ENCODE data around the gene SYDE1.

SYDE1 gene

DNA sequence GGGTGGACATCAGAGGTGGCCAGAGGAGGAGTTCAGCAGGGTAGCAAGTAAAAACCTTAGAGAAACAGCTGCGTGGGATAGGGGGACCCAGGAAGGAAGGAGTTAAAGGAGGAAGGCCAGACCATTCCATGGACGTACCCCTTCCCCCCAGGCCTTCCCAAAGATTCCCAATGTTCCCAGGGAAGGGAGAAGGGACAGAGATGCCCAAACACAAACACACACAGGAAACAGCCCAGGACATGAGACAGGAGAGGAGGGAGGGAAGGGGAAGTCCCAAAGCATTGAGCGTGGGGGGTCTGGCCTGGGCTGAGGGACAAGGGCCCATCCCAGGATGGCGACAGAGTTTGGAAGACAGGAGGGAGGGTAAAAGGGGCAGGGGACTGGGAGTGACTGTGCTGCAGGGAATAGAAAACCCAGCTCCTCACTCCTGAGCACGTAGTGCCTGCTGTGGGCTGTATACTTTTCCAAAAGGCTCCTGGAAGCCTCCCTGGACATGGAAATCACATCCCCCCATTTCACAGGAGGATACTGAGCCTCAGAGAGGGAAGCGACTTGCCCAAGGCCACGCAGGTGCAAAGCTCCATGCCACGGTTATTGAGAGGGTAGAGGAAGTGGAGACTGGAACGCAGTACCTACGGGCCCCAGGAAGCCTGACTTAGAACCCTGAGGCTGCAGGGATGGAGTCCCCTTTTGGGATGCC, 1.1 kb downstream of the SYDE1 start:
- Histone ChIP-seq H3K9ac (ENCODE audit: low read depth in 1 of 2, low read length in 2 of 2) (peak overlapping the region; percentile 47 to 57), H3K4me1 (ENCODE audit: control insufficient read depth in 2 of 2, insufficient read depth in 2 of 2, low read length in 2 of 2) (no peaks in the 10 kb centered on the region), H3K36me3 (ENCODE audit: control insufficient read depth in 2 of 2, insufficient read depth in 2 of 2, low read length in 2 of 2) (peaks cover 0 to 5% of the 10 kb centered on the region in 2 donors), H3K27ac (ENCODE audit: low read depth in 2 of 2, low read length in 2 of 2) (peak overlapping the region; percentile 63 to 65), H3K4me3 (ENCODE audit: low read length in 2 of 2) (peak overlapping the region; percentile 55 to 59), H3K9me3 (ENCODE audit: control insufficient read depth in 2 of 2, low read length in 2 of 2) (peaks cover 0 to 3% of the 10 kb centered on the region in 2 donors), H3K27me3 (ENCODE audit: control insufficient read depth in 2 of 2, insufficient read depth in 2 of 2, low read length in 2 of 2) (peaks cover 3 to 6% of the 10 kb centered on the region in 2 donors)

- H3K27ac ChIP-seq (ENCODE audit: low read depth in 2 of 2, low read length in 2 of 2): peak overlapping the region in 1 of 2 donors; percentile 63
- peaks cover 3 to 6% of the 10 kb centered on the region in 2 donors for H3K27me3 ChIP-seq (ENCODE audit: control insufficient read depth in 2 of 2, insufficient read depth in 2 of 2, low read length in 2 of 2)
- no peaks in the 10 kb centered on the region for H3K4me1 ChIP-seq (ENCODE audit: control insufficient read depth in 2 of 2, insufficient read depth in 2 of 2, low read length in 2 of 2)
- peaks cover 0 to 3% of the 10 kb centered on the region in 2 donors for H3K9me3 ChIP-seq (ENCODE audit: control insufficient read depth in 2 of 2, low read length in 2 of 2)
- H3K36me3 ChIP-seq (ENCODE audit: control insufficient read depth in 2 of 2, insufficient read depth in 2 of 2, low read length in 2 of 2): peaks cover 0 to 9% of the 10 kb centered on the region in 2 donors
- H3K9ac ChIP-seq (ENCODE audit: low read depth in 1 of 2, low read length in 2 of 2): no peak overlapping the region
- no peak overlapping the region for H3K4me3 ChIP-seq (ENCODE audit: low read length in 2 of 2)
Observed at GRCh38 chr19:15108845-15109767, 1.9 kb downstream of the SYDE1 start.

GRCh38 chr19:15109768-15110417, 2.7 kb downstream of the SYDE1 start:
- Histone ChIP-seq H3K27me3 (ENCODE audit: control insufficient read depth in 2 of 2, insufficient read depth in 2 of 2, low read length in 2 of 2) (peaks cover 3 to 6% of the 10 kb centered on the region in 2 donors), H3K9me3 (ENCODE audit: control insufficient read depth in 2 of 2, low read length in 2 of 2) (no peaks in the 10 kb centered on the region), H3K4me3 (ENCODE audit: low read length in 2 of 2) (no peak overlapping the region), H3K36me3 (ENCODE audit: control insufficient read depth in 2 of 2, insufficient read depth in 2 of 2, low read length in 2 of 2) (peaks cover 2 to 13% of the 10 kb centered on the region in 2 donors), H3K4me1 (ENCODE audit: control insufficient read depth in 2 of 2, insufficient read depth in 2 of 2, low read length in 2 of 2) (no peaks in the 10 kb centered on the region), H3K9ac (ENCODE audit: low read depth in 1 of 2, low read length in 2 of 2) (no peak overlapping the region), H3K27ac (ENCODE audit: low read depth in 2 of 2, low read length in 2 of 2) (no peak overlapping the region)

DNA sequence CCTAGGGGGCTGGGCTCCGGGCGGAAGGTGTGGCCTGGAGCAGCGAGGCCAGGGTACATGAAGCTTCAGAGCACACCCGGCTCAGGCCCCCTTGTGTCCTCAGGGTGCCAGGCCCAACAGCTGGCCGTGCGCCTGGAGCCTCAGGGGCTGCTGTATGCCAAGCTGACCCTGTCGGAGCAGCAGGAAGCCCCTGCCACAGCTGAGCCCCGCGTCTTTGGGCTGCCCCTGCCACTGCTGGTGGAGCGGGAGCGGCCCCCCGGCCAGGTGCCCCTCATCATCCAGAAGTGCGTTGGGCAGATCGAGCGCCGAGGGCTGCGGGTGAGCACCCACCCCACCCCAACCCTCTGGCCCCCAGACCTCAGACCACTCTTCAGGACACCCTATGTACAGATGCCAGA, 3.2 kb downstream of the SYDE1 start:
- no peaks in the 10 kb centered on the region for H3K9me3 ChIP-seq (ENCODE audit: control insufficient read depth in 2 of 2, low read length in 2 of 2)
- H3K36me3 ChIP-seq (ENCODE audit: control insufficient read depth in 2 of 2, insufficient read depth in 2 of 2, low read length in 2 of 2): peaks cover 8 to 15% of the 10 kb centered on the region in 2 donors
- no peak overlapping the region for H3K4me3 ChIP-seq (ENCODE audit: low read length in 2 of 2)
- H3K27me3 ChIP-seq (ENCODE audit: control insufficient read depth in 2 of 2, insufficient read depth in 2 of 2, low read length in 2 of 2): peaks cover 3 to 6% of the 10 kb centered on the region in 2 donors
- no peak overlapping the region for H3K9ac ChIP-seq (ENCODE audit: low read depth in 1 of 2, low read length in 2 of 2)
- no peaks in the 10 kb centered on the region for H3K4me1 ChIP-seq (ENCODE audit: control insufficient read depth in 2 of 2, insufficient read depth in 2 of 2, low read length in 2 of 2)
- H3K27ac ChIP-seq (ENCODE audit: low read depth in 2 of 2, low read length in 2 of 2): no peak overlapping the region

GRCh38 chr19:15111758-15112157, 4.6 kb downstream of the SYDE1 start:
- Histone ChIP-seq H3K27ac (ENCODE audit: low read depth in 2 of 2, low read length in 2 of 2) (no peak overlapping the region), H3K9ac (ENCODE audit: low read depth in 1 of 2, low read length in 2 of 2) (no peak overlapping the region), H3K27me3 (ENCODE audit: control insufficient read depth in 2 of 2, insufficient read depth in 2 of 2, low read length in 2 of 2) (peaks cover 3 to 6% of the 10 kb centered on the region in 2 donors), H3K4me1 (ENCODE audit: control insufficient read depth in 2 of 2, insufficient read depth in 2 of 2, low read length in 2 of 2) (no peaks in the 10 kb centered on the region), H3K36me3 (ENCODE audit: control insufficient read depth in 2 of 2, insufficient read depth in 2 of 2, low read length in 2 of 2) (peaks cover 19 to 27% of the 10 kb centered on the region in 2 donors), H3K9me3 (ENCODE audit: control insufficient read depth in 2 of 2, low read length in 2 of 2) (no peaks in the 10 kb centered on the region), H3K4me3 (ENCODE audit: low read length in 2 of 2) (no peak overlapping the region)

DNA sequence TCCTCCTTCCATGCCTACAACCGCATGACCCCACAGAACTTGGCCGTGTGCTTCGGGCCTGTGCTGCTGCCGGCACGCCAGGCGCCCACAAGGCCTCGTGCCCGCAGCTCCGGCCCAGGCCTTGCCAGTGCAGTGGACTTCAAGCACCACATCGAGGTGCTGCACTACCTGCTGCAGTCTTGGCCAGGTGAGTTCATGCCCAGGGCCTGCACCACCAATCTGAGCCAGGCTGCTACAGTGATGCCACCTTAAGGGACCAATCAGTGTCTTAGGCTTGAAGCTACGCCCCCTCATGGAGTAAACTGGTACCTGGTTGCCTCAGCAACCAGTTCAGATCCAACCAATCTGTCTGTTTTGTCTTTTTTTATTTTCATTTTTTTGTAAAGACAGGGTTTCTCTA, 5.2 kb downstream of the SYDE1 start:
- Histone ChIP-seq H3K4me1 (ENCODE audit: control insufficient read depth in 2 of 2, insufficient read depth in 2 of 2, low read length in 2 of 2) (no peaks in the 10 kb centered on the region), H3K9ac (ENCODE audit: low read depth in 1 of 2, low read length in 2 of 2) (no peak overlapping the region), H3K36me3 (ENCODE audit: control insufficient read depth in 2 of 2, insufficient read depth in 2 of 2, low read length in 2 of 2) (peaks cover 25 to 33% of the 10 kb centered on the region in 2 donors), H3K4me3 (ENCODE audit: low read length in 2 of 2) (no peak overlapping the region), H3K27me3 (ENCODE audit: control insufficient read depth in 2 of 2, insufficient read depth in 2 of 2, low read length in 2 of 2) (peaks cover 3 to 6% of the 10 kb centered on the region in 2 donors), H3K9me3 (ENCODE audit: control insufficient read depth in 2 of 2, low read length in 2 of 2) (no peaks in the 10 kb centered on the region), H3K27ac (ENCODE audit: low read depth in 2 of 2, low read length in 2 of 2) (no peak overlapping the region)

GRCh38 chr19:15113245-15114152, 6.3 kb downstream of the SYDE1 start:
- Histone ChIP-seq H3K4me1 (ENCODE audit: control insufficient read depth in 2 of 2, insufficient read depth in 2 of 2, low read length in 2 of 2) (no peaks in the 10 kb centered on the region), H3K9ac (ENCODE audit: low read depth in 1 of 2, low read length in 2 of 2) (no peak overlapping the region), H3K27me3 (ENCODE audit: control insufficient read depth in 2 of 2, insufficient read depth in 2 of 2, low read length in 2 of 2) (peaks cover 0 to 3% of the 10 kb centered on the region in 2 donors), H3K36me3 (ENCODE audit: control insufficient read depth in 2 of 2, insufficient read depth in 2 of 2, low read length in 2 of 2) (peaks cover 36 to 44% of the 10 kb centered on the region in 2 donors), H3K27ac (ENCODE audit: low read depth in 2 of 2, low read length in 2 of 2) (no peak overlapping the region), H3K9me3 (ENCODE audit: control insufficient read depth in 2 of 2, low read length in 2 of 2) (no peaks in the 10 kb centered on the region), H3K4me3 (ENCODE audit: low read length in 2 of 2) (no peak overlapping the region)

- Histone ChIP-seq H3K4me1 (ENCODE audit: control insufficient read depth in 2 of 2, insufficient read depth in 2 of 2, low read length in 2 of 2) (no peaks in the 10 kb centered on the region), H3K9ac (ENCODE audit: low read depth in 1 of 2, low read length in 2 of 2) (no peak overlapping the region), H3K27me3 (ENCODE audit: control insufficient read depth in 2 of 2, insufficient read depth in 2 of 2, low read length in 2 of 2) (peaks cover 0 to 1% of the 10 kb centered on the region in 2 donors), H3K27ac (ENCODE audit: low read depth in 2 of 2, low read length in 2 of 2) (no peak overlapping the region), H3K9me3 (ENCODE audit: control insufficient read depth in 2 of 2, low read length in 2 of 2) (no peaks in the 10 kb centered on the region), H3K36me3 (ENCODE audit: control insufficient read depth in 2 of 2, insufficient read depth in 2 of 2, low read length in 2 of 2) (peaks cover 42 to 51% of the 10 kb centered on the region in 2 donors), H3K4me3 (ENCODE audit: low read length in 2 of 2) (no peak overlapping the region)
Observed at GRCh38 chr19:15114153-15114540, 6.9 kb downstream of the SYDE1 start.

DNA sequence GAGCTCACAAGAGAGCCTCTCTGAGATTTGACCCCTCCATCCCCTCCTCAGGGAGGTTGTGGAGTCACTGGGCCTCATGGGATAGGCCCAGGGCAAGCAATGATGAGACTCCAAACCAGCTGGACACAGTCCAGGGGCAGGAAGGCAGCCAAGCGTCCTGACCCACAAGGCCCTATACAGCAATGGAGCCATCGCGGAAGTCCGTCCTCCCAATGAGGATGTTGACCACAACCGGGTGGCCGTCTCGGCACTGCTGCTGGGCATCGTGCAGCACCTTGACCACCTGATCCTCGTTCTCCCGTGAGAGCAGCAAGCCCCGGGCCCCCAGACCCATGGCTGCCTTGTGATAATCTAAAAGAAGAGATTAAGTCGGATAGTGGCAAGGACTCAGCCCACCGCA, 7.9 kb downstream of the SYDE1 start:
- H3K36me3 ChIP-seq (ENCODE audit: control insufficient read depth in 2 of 2, insufficient read depth in 2 of 2, low read length in 2 of 2): peaks cover 48 to 57% of the 10 kb centered on the region in 2 donors
- no peak overlapping the region for H3K4me3 ChIP-seq (ENCODE audit: low read length in 2 of 2)
- H3K27me3 ChIP-seq (ENCODE audit: control insufficient read depth in 2 of 2, insufficient read depth in 2 of 2, low read length in 2 of 2): no peaks in the 10 kb centered on the region
- no peak overlapping the region for H3K9ac ChIP-seq (ENCODE audit: low read depth in 1 of 2, low read length in 2 of 2)
- no peaks in the 10 kb centered on the region for H3K9me3 ChIP-seq (ENCODE audit: control insufficient read depth in 2 of 2, low read length in 2 of 2)
- H3K27ac ChIP-seq (ENCODE audit: low read depth in 2 of 2, low read length in 2 of 2): no peak overlapping the region
- no peaks in the 10 kb centered on the region for H3K4me1 ChIP-seq (ENCODE audit: control insufficient read depth in 2 of 2, insufficient read depth in 2 of 2, low read length in 2 of 2)

Data from mucosa of rectum (tissue), 2 donors.